Peyer's patch (tissue), 4 donors: Measurements from ENCODE around the gene CCNQ.

ENCODE experiments used
- POLR2A ChIP-seq, 2 donors: fragments of 450-650 bp; IDR thresholded peaks; one replicate each; pipeline ENCODE4 v1.5.1; 2017; ENCODE audit warnings: antibody characterized with exemption in 2 of 2, mild to moderate bottlenecking in 2 of 2, moderate library complexity in 2 of 2
- TF ChIP-seq, protein P1 (sequence below), 6 experiments: fragments of 450-650 bp in 4 of 6; fragments of 200-600 bp in 2 of 6; sonication (generic) in 1 of 6; IDR thresholded peaks; one replicate each; pipeline ENCODE4 v1.5.1; 2017 to 2019; ENCODE audit warnings: antibody characterized with exemption in 6 of 6, mild to moderate bottlenecking in 3 of 6, moderate library complexity in 1 of 6

DNA sequence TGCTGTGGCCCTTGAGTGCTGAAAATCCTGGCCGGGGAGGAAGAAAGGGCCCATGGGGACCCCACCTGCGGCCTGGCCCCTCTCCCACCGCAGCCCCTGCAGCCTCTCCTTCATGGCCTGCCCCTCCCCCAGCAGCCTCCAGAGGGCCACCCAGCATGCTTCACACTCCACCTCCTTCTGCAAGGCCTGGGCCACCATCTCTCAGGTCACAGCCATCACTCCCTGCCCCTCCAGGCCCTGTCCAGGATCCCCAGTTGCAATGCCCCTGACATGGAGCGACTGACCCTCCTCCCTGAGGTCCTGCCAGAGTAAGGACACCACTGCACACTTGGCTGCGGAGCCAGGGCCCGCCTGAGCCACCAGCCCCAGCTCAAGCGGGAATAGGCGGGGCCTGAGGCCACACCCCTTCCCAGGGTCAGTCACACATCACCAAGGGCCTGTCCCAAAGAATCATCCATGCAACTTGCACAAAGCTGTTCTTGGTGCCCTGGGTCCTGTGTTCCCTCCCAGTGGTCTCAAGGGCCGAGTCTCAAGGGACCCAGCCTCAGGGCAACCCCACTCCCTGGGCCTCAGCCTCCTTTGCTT is 32.9 kb downstream of the CCNQ start:
- TF ChIP-seq, protein P1, sequence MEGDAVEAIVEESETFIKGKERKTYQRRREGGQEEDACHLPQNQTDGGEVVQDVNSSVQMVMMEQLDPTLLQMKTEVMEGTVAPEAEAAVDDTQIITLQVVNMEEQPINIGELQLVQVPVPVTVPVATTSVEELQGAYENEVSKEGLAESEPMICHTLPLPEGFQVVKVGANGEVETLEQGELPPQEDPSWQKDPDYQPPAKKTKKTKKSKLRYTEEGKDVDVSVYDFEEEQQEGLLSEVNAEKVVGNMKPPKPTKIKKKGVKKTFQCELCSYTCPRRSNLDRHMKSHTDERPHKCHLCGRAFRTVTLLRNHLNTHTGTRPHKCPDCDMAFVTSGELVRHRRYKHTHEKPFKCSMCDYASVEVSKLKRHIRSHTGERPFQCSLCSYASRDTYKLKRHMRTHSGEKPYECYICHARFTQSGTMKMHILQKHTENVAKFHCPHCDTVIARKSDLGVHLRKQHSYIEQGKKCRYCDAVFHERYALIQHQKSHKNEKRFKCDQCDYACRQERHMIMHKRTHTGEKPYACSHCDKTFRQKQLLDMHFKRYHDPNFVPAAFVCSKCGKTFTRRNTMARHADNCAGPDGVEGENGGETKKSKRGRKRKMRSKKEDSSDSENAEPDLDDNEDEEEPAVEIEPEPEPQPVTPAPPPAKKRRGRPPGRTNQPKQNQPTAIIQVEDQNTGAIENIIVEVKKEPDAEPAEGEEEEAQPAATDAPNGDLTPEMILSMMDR (IDR thresholded peaks at IDR 0.05): no peak
- no peak for TF ChIP-seq POLR2A (IDR thresholded peaks at IDR 0.05)
